Stomach (tissue), 9 donors: ENCODE data around the gene RBM15. TPM values are rescaled to one million over a fixed set of nuclear protein-coding genes. Genes with fewer than 3 reads are reported as not detected.
A peak's percentile ranks its signal among the peaks of the same experiment; 100 is the strongest.

ENCODE experiments used
- DNase-seq, 2 donors: peaks; one replicate each; pipeline versions ENCODE4 v3.0.0 to v3.0.0-alpha.2; 2013 to 2019
- H3K27ac ChIP-seq, 5 donors: fragments of 200-600 bp in 4 of 5; sonication (generic) in 4 of 5; one replicate each; pipeline ENCODE4 v1.5.1; 2013 to 2019; ENCODE audit warnings: mild to moderate bottlenecking in 1 of 5, moderate library complexity in 1 of 5
- H3K27me3 ChIP-seq, 3 donors: fragments of 200-600 bp; sonication (generic); one replicate each; pipeline ENCODE4 v1.5.1; 2017 to 2019; ENCODE audit warnings: mixed run types in 1 of 3
- H3K36me3 ChIP-seq, 4 donors: fragments of 200-600 bp; sonication (generic); 1 replicate in 3 of 4; 2 replicates in 1 of 4; pipeline ENCODE4 v1.5.1; 2016 to 2019
- H3K4me1 ChIP-seq, 4 donors: fragments of 200-600 bp; sonication (generic); one replicate each; pipeline ENCODE4 v1.5.1; 2016 to 2019
- H3K4me3 ChIP-seq, 4 donors: fragments of 200-600 bp; sonication (generic) in 3 of 4; one replicate each; pipeline ENCODE4 v1.5.1; 2016 to 2019; ENCODE audit warnings: mild to moderate bottlenecking in 1 of 4
- H3K9me3 ChIP-seq, 4 donors: fragments of 200-600 bp; sonication (generic); one replicate each; pipeline ENCODE4 v1.5.1; 2016 to 2019
- CTCF ChIP-seq, 7 experiments: fragments of 450-650 bp in 4 of 7; fragments of 200-600 bp in 3 of 7; sonication (generic) in 3 of 7; IDR thresholded peaks; one replicate each; pipeline ENCODE4 v1.5.1; 2016 to 2019; ENCODE audit warnings: antibody characterized with exemption in 7 of 7, control low read depth in 2 of 7, mild to moderate bottlenecking in 1 of 7
- EP300 ChIP-seq: sonication (generic); formaldehyde crosslinking; IDR thresholded peaks from one replicate; pipeline ENCODE4 v1.6.1; 2017; ENCODE audit warnings: antibody characterized with exemption
- POLR2A ChIP-seq, 4 donors: fragments of 450-650 bp; IDR thresholded peaks; one replicate each; pipeline ENCODE4 v1.6.1; 2016; ENCODE audit warnings: antibody characterized with exemption in 4 of 4, control low read depth in 2 of 4, mild to moderate bottlenecking in 1 of 4, moderate library complexity in 1 of 4
- POLR2AphosphoS5 ChIP-seq, 3 donors: sonication (generic); formaldehyde crosslinking; IDR thresholded peaks; one replicate each; pipeline ENCODE4 v1.6.1; 2016; ENCODE audit warnings: antibody characterized with exemption in 3 of 3
- WGBS, 5 donors: extraction: QIAGEN DNeasy Blood & Tissue Kit in 3 of 5; methylation state at CpG; one replicate each; pipeline versions ENCODE4 v1.1.5 to v1.1.7; 2013 to 2018; 5-methylcytosine and 5-hydroxymethylcytosine counted together
- intact Hi-C: fragments of 100-400 bp; cut with DNase I; formaldehyde crosslinking; loops from one replicate; pipeline ENCODE4 v1.15.1; 2023; ENCODE audit warnings: low total_unique reads
- polyA plus RNA-seq, 3 donors: library from polyadenylated mRNA; stranded (reverse); fragments of 200-250 nt; gene quantifications; one replicate each; pipeline ENCODE4 v1.2.3, GENCODE V29; 2013
- total RNA-seq, 5 donors: library from RNA; depleted of rRNA; stranded (reverse); fragments of >200 nt; gene quantifications; one replicate each; pipeline versions ENCODE4 v1.1.0 to v1.2.3, GENCODE V29; 2014 to 2016
- donor health status: healthy with polysubstance abuse.
- donor health status: Bipolar disorder and iron deficiency.
- donor health status: healthy.

Gene RBM15
- total and polyA plus RNA-seq, 8 donors: 1.5 to 58.6 (median 34.1) TPM

GRCh38 chr1:110387048-110387754 is 48.0 kb downstream of the RBM15 start:
- no peaks in the 10 kb centered on the region for H3K27me3 ChIP-seq
- peaks cover 0 to 38% (median 20%) of the 10 kb centered on the region in 4 donors for H3K4me1 ChIP-seq
- H3K4me3 ChIP-seq: no peak overlapping the region
- TF ChIP-seq EP300: no peak
- no peak overlapping the region for H3K27ac ChIP-seq
- intact Hi-C loops: no loop called here
- 82 to 100% (median 95%) methylated on average over 1 of the region's 1 CpG for WGBS, 5 donors
- no peaks in the 10 kb centered on the region for H3K9me3 ChIP-seq
- H3K36me3 ChIP-seq: peaks cover 0 to 12% (median 4%) of the 10 kb centered on the region in 4 donors
- no peak for DNase-seq

GRCh38 chr1:110390096-110390495 is 50.9 kb downstream of the RBM15 start:
- Histone ChIP-seq H3K4me3 (peak overlapping the region; percentile 13 to 24 (median 18)), H3K9me3 (no peaks in the 10 kb centered on the region), H3K4me1 (peaks cover 0 to 40% (median 9%) of the 10 kb centered on the region in 4 donors), H3K36me3 (peaks cover 0 to 14% (median 8%) of the 10 kb centered on the region in 4 donors), H3K27me3 (no peaks in the 10 kb centered on the region), H3K27ac (peak overlapping the region in 4 of 5 donors; percentile 39 to 77 (median 74))
- TF ChIP-seq POLR2AphosphoS5 (IDR thresholded peaks at IDR 0.05): peak in 2 of 3 donors; percentile 39 to 43
- TF ChIP-seq EP300: no peak
- intact Hi-C loops: no loop called here
- 49 to 65% (median 56%) methylated on average over 6 of the region's 6 CpGs for WGBS, 5 donors
- DNase-seq: peak in 1 of 2 donors; percentile 74

- intact Hi-C loops: no loop called here
- Histone ChIP-seq H3K27me3 (no peaks in the 10 kb centered on the region), H3K9me3 (no peaks in the 10 kb centered on the region), H3K27ac (peak within 1 kb of the TSS in 4 of 5 donors; percentile 39 to 77 (median 74)), H3K4me1 (peaks cover 0 to 40% (median 9%) of the 10 kb centered on the region in 4 donors), H3K4me3 (peak within 1 kb of the TSS; percentile 13 to 24 (median 18)), H3K36me3 (peaks cover 0 to 20% (median 15%) of the 10 kb centered on the region in 4 donors)
- DNase-seq: peak in 1 of 2 donors; percentile 55
- 24 to 34% (median 27%) methylated on average over 8 of the region's 8 CpGs for WGBS, 5 donors
- TF ChIP-seq POLR2A (IDR thresholded peaks at IDR 0.05): no peak
- no peak for TF ChIP-seq EP300
- TF ChIP-seq POLR2AphosphoS5 (IDR thresholded peaks at IDR 0.05): peak in 1 of 3 donors; percentile 10
- no peak for TF ChIP-seq CTCF (IDR thresholded peaks at IDR 0.05)
Measured at GRCh38 chr1:110390692-110391245, 51.6 kb downstream of the RBM15 start, which contains the start of gene SLC16A4. TSS of gene SLC16A4 (minus strand) at chr1:110391026. CDS start at chr1:110389323, 1,703 bp downstream.

- no peaks in the 10 kb centered on the region for H3K27me3 ChIP-seq
- TF ChIP-seq POLR2AphosphoS5 (IDR thresholded peaks at IDR 0.05) (no peak), CTCF (IDR thresholded peaks at IDR 0.05) (no peak), POLR2A (IDR thresholded peaks at IDR 0.05) (no peak), EP300 (no peak)
- H3K27ac ChIP-seq: peak overlapping the region in 2 of 5 donors; percentile 29 to 56
- intact Hi-C loops: no loop called here
- WGBS, 5 donors: 77 to 89% (median 86%) methylated on average over 2 of the region's 2 CpGs
- DNase-seq: no peak
- peaks cover 0 to 40% (median 9%) of the 10 kb centered on the region in 4 donors for H3K4me1 ChIP-seq
- no peaks in the 10 kb centered on the region for H3K9me3 ChIP-seq
- H3K4me3 ChIP-seq: no peak overlapping the region
- peaks cover 3 to 38% (median 33%) of the 10 kb centered on the region in 4 donors for H3K36me3 ChIP-seq
Measured at GRCh38 chr1:110393286-110393685, 54.1 kb downstream of the RBM15 start.

- Histone ChIP-seq H3K4me1 (peaks cover 0 to 40% (median 9%) of the 10 kb centered on the region in 4 donors), H3K4me3 (no peak overlapping the region), H3K36me3 (peaks cover 9 to 44% (median 39%) of the 10 kb centered on the region in 4 donors), H3K27ac (peak overlapping the region in 4 of 5 donors; percentile 23 to 56 (median 30)), H3K9me3 (no peaks in the 10 kb centered on the region), H3K27me3 (no peaks in the 10 kb centered on the region)
- peak in 1 of 2 donors; percentile 32 for DNase-seq
- TF ChIP-seq EP300: no peak
- TF ChIP-seq POLR2A (IDR thresholded peaks at IDR 0.05): no peak
- TF ChIP-seq CTCF (IDR thresholded peaks at IDR 0.05): no peak
- TF ChIP-seq POLR2AphosphoS5 (IDR thresholded peaks at IDR 0.05): no peak
- intact Hi-C loops: no loop called here
- 61 to 66% (median 62%) methylated on average over 3 of the region's 3 CpGs for WGBS, 5 donors
Measured at GRCh38 chr1:110393691-110394492, 54.7 kb downstream of the RBM15 start.
